ENCODE measurements around the gene DPCD. TPM values are rescaled to one million over a fixed set of nuclear protein-coding genes. Genes with fewer than 3 reads are reported as not detected.

The DPCD gene
- total RNA-seq, 1 experiment from 2014 or later: 12.5 TPM

GRCh38 chr10:101578803-101579515, 9.2 kb upstream of the DPCD start:
- Mint-ChIP-seq H3K36me3 (ENCODE audit: insufficient read depth, unreplicated experiment) (peaks cover 4% of the 10 kb centered on the region), H3K4me3 (ENCODE audit: low read depth, unreplicated experiment) (no peak overlapping the region), H3K27me3 (ENCODE audit: unreplicated experiment) (no peaks in the 10 kb centered on the region), H3K4me1 (ENCODE audit: low read depth, unreplicated experiment) (no peaks in the 10 kb centered on the region), H3K27ac (ENCODE audit: unreplicated experiment) (no peak overlapping the region), H3K9me3 (ENCODE audit: low read depth, unreplicated experiment) (no peaks in the 10 kb centered on the region)
- no TSS peak for BruUV-seq (replicated peaks)
- TF ChIP-seq CTCF (IDR thresholded peaks at IDR 0.05; ENCODE audit: unreplicated experiment): no peak
- CTCF ChIA-PET: interaction anchor here (0.9 kb wide), 1 partner anchor 9 kb away, joined by 3 read pairs; no protein-coding TSS in a partner anchor
- no peak for DNase-seq
- intact Hi-C loops (cut with micrococcal nuclease; ENCODE audit: unreplicated experiment): no loop called here

GRCh38 chr10:101579516-101579870, 8.6 kb upstream of the DPCD start:
- no peak for DNase-seq
- intact Hi-C loops (cut with micrococcal nuclease; ENCODE audit: unreplicated experiment): no loop called here
- Mint-ChIP-seq H3K27ac (ENCODE audit: unreplicated experiment) (no peak overlapping the region), H3K4me1 (ENCODE audit: low read depth, unreplicated experiment) (no peaks in the 10 kb centered on the region), H3K36me3 (ENCODE audit: insufficient read depth, unreplicated experiment) (peaks cover 6% of the 10 kb centered on the region), H3K4me3 (ENCODE audit: low read depth, unreplicated experiment) (no peak overlapping the region), H3K27me3 (ENCODE audit: unreplicated experiment) (no peaks in the 10 kb centered on the region), H3K9me3 (ENCODE audit: low read depth, unreplicated experiment) (no peaks in the 10 kb centered on the region)
- no TSS peak for BruUV-seq (replicated peaks)
- CTCF ChIA-PET: interaction anchor here (0.9 kb wide), 1 partner anchor 9 kb away, joined by 3 read pairs; no protein-coding TSS in a partner anchor
- TF ChIP-seq CTCF (IDR thresholded peaks at IDR 0.05; ENCODE audit: unreplicated experiment): no peak

GRCh38 chr10:101580486-101581399, 7.4 kb upstream of the DPCD start:
- BruUV-seq (replicated peaks): no TSS peak
- H3K4me1 Mint-ChIP-seq (ENCODE audit: low read depth, unreplicated experiment): no peaks in the 10 kb centered on the region
- no peak overlapping the region for H3K4me3 Mint-ChIP-seq (ENCODE audit: low read depth, unreplicated experiment)
- intact Hi-C loops (cut with micrococcal nuclease; ENCODE audit: unreplicated experiment): no loop called here
- peaks cover 12% of the 10 kb centered on the region for H3K36me3 Mint-ChIP-seq (ENCODE audit: insufficient read depth, unreplicated experiment)
- no peak for DNase-seq
- no peaks in the 10 kb centered on the region for H3K27me3 Mint-ChIP-seq (ENCODE audit: unreplicated experiment)
- H3K27ac Mint-ChIP-seq (ENCODE audit: unreplicated experiment): no peak overlapping the region
- H3K9me3 Mint-ChIP-seq (ENCODE audit: low read depth, unreplicated experiment): no peaks in the 10 kb centered on the region
- CTCF ChIA-PET: no interaction called here
- no peak for TF ChIP-seq CTCF (IDR thresholded peaks at IDR 0.05; ENCODE audit: unreplicated experiment)

- no peak for TF ChIP-seq CTCF (IDR thresholded peaks at IDR 0.05; ENCODE audit: unreplicated experiment)
- BruUV-seq (replicated peaks): no TSS peak
- no peak overlapping the region for H3K4me3 Mint-ChIP-seq (ENCODE audit: low read depth, unreplicated experiment)
- H3K27ac Mint-ChIP-seq (ENCODE audit: unreplicated experiment): no peak overlapping the region
- H3K36me3 Mint-ChIP-seq (ENCODE audit: insufficient read depth, unreplicated experiment): peaks cover 33% of the 10 kb centered on the region
- DNase-seq: no peak
- CTCF ChIA-PET: no interaction called here
- intact Hi-C loops (cut with micrococcal nuclease; ENCODE audit: unreplicated experiment): no loop called here
- H3K27me3 Mint-ChIP-seq (ENCODE audit: unreplicated experiment): no peaks in the 10 kb centered on the region
- H3K4me1 Mint-ChIP-seq (ENCODE audit: low read depth, unreplicated experiment): no peaks in the 10 kb centered on the region
- H3K9me3 Mint-ChIP-seq (ENCODE audit: low read depth, unreplicated experiment): no peaks in the 10 kb centered on the region
These were observed 2.3 kb upstream of the DPCD start for GRCh38 chr10:101585841-101586240.

Data from Calu3 (cell line).